Neuronal stem cell (in vitro differentiated cells): ENCODE data around the gene PTGER3.

Source experiments
- DNase-seq: peaks from one replicate; pipeline ENCODE4 v3.0.0-alpha.2; 2013; ENCODE audit warnings: low spot score
- H2AFZ ChIP-seq: one replicate; pipeline ENCODE4 v1.6.1; 2013; ENCODE audit warnings: mild to moderate bottlenecking, low read length, inconsistent platforms
- H2AK5ac ChIP-seq: 2 replicates; pipeline ENCODE4 v1.6.1; 2013; ENCODE audit warnings: low read depth, mild to moderate bottlenecking, inconsistent platforms, low read length, moderate library complexity, mixed read lengths
- H2BK120ac ChIP-seq: 2 replicates; pipeline ENCODE4 v1.6.1; 2013; ENCODE audit warnings: low read depth, mild to moderate bottlenecking, inconsistent platforms, low read length, moderate library complexity, mixed read lengths
- H2BK12ac ChIP-seq: one replicate; pipeline ENCODE4 v1.6.1; 2013; ENCODE audit warnings: low read length, inconsistent platforms
- H2BK15ac ChIP-seq: 2 replicates; pipeline ENCODE4 v1.6.1; 2013; ENCODE audit warnings: mild to moderate bottlenecking, low read length, inconsistent platforms, mixed read lengths
- H2BK5ac ChIP-seq: one replicate; pipeline ENCODE4 v1.6.1; 2013; ENCODE audit warnings: inconsistent platforms, mild to moderate bottlenecking, low read length, moderate library complexity
- H3K14ac ChIP-seq: one replicate; pipeline ENCODE4 v1.6.1; 2013; ENCODE audit warnings: low read length, inconsistent platforms
- H3K18ac ChIP-seq: 2 replicates; pipeline ENCODE4 v1.6.1; 2013; ENCODE audit warnings: low read length, inconsistent platforms
- H3K23ac ChIP-seq: 2 replicates; pipeline ENCODE4 v1.6.1; 2013; ENCODE audit warnings: low read depth, mild to moderate bottlenecking, mixed read lengths, low read length, inconsistent platforms; ENCODE audit not compliant: poor library complexity
- H3K27ac ChIP-seq: replicated peaks from 3 replicates; pipeline ENCODE4 v1.5.1; 2013; ENCODE audit warnings: low read length, inconsistent platforms
- H3K27me3 ChIP-seq, 3 experiments: 2 replicates each; pipeline ENCODE4 v1.6.1; 2013; ENCODE audit warnings: low read length in 3 of 3, mild to moderate bottlenecking in 2 of 3, inconsistent platforms in 1 of 3, low read depth in 1 of 3, mixed read lengths in 1 of 3, moderate library complexity in 1 of 3; ENCODE audit not compliant: control insufficient read depth in 3 of 3, insufficient read depth in 3 of 3
- H3K36me3 ChIP-seq, 2 donors: replicated peaks in 1 of 2; 2 replicates each; pipeline ENCODE4 v1.6.1; 2013; ENCODE audit warnings: low read length in 2 of 2; ENCODE audit not compliant: control insufficient read depth in 2 of 2, insufficient read depth in 2 of 2
- H3K4ac ChIP-seq: 2 replicates; pipeline ENCODE4 v1.6.1; 2013; ENCODE audit warnings: inconsistent platforms, mild to moderate bottlenecking, low read length, moderate library complexity
- H3K4me1 ChIP-seq, 2 donors: 1 replicate in 1 of 2; 2 replicates in 1 of 2; pipeline ENCODE4 v1.6.1; 2013; ENCODE audit warnings: low read length in 2 of 2, low read depth in 1 of 2; ENCODE audit not compliant: control insufficient read depth in 2 of 2, insufficient read depth in 1 of 2
- H3K4me2 ChIP-seq: one replicate; pipeline ENCODE4 v1.6.1; 2013; ENCODE audit warnings: mild to moderate bottlenecking, low read length, inconsistent platforms; ENCODE audit not compliant: insufficient read depth, poor library complexity, severe bottlenecking
- H3K4me3 ChIP-seq, 2 donors: 2 replicates each; pipeline ENCODE4 v1.5.1; 2013; ENCODE audit warnings: low read length in 2 of 2, mild to moderate bottlenecking in 2 of 2, inconsistent platforms in 1 of 2, moderate library complexity in 1 of 2
- H3K79me1 ChIP-seq: one replicate; pipeline ENCODE4 v1.6.1; 2013; ENCODE audit warnings: low read depth, mild to moderate bottlenecking, inconsistent platforms, low read length, moderate library complexity
- H3K9ac ChIP-seq: one replicate; pipeline ENCODE4 v1.6.1; 2013; ENCODE audit warnings: mild to moderate bottlenecking, low read depth, low read length, inconsistent platforms; ENCODE audit not compliant: poor library complexity
- H3K9me3 ChIP-seq, 2 donors: replicated peaks in 1 of 2; 2 replicates each; pipeline versions ENCODE3 to v1.6.1; 2013; ENCODE audit warnings: low read length in 2 of 2, mild to moderate bottlenecking in 2 of 2, inconsistent platforms in 1 of 2, low read depth in 1 of 2, mixed read lengths in 1 of 2, moderate library complexity in 1 of 2; ENCODE audit not compliant: control insufficient read depth in 2 of 2, insufficient read depth in 1 of 2
- H4K8ac ChIP-seq: one replicate; pipeline ENCODE4 v1.6.1; 2013; ENCODE audit warnings: low read depth, mild to moderate bottlenecking, inconsistent platforms, low read length, moderate library complexity
- H4K91ac ChIP-seq: one replicate; pipeline ENCODE4 v1.6.1; 2013; ENCODE audit warnings: low read length, low read depth, mild to moderate bottlenecking, inconsistent platforms; ENCODE audit not compliant: poor library complexity
- WGBS, 2 donors: extraction: QIAGEN DNeasy Blood & Tissue Kit; methylation state at CpG; one replicate each; pipeline ENCODE4 v1.1.7; 2013; ENCODE audit warnings: missing lambda C conversion rate in 2 of 2, mixed read lengths in 1 of 2; ENCODE audit not compliant: insufficient read length in 2 of 2, insufficient replicate concordance in 1 of 2; ENCODE audit errors: extremely low coverage in 2 of 2; 5-methylcytosine and 5-hydroxymethylcytosine counted together

PTGER3 gene

DNA sequence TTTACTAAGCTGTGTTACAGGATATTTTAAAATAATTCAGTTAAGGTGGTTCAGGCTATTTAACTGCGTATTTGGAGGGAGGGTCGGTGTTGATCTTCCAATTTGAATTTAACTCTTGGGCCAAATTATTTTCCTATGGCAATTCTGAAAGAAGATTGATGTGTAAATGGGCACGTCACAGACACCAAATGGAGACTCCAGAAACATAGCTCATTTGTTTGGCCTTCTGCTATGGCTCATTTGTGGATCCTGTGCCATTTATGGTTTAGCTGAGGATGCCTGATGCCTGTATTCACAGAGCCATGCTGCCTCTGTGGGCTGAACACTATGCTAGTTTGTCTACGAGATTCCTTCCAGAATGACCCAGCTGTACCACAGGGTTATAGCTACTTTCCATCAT is 70.6 kb downstream of the PTGER3 start:
- Histone ChIP-seq H4K8ac (no peak overlapping the region), H3K27me3 (no peaks in the 10 kb centered on the region), H3K9me3 (no peaks in the 10 kb centered on the region), H3K36me3 (no peaks in the 10 kb centered on the region), H2BK120ac (no peak overlapping the region), H2AFZ (no peak overlapping the region), H3K4ac (no peak overlapping the region), H3K4me3 (no peak overlapping the region), H3K14ac (no peak overlapping the region), H2BK12ac (no peak overlapping the region), H3K4me2 (no peak overlapping the region), H3K9ac (no peak overlapping the region), H3K4me1 (no peaks in the 10 kb centered on the region), H2BK15ac (no peak overlapping the region), H3K23ac (no peak overlapping the region), H4K91ac (no peak overlapping the region), H3K79me1 (no peaks in the 10 kb centered on the region), H3K18ac (no peak overlapping the region), H3K27ac (no peak overlapping the region), H2AK5ac (no peak overlapping the region), H2BK5ac (no peak overlapping the region)
- no CpG with 5 or more reads among the region's 4 CpGs for WGBS, 2 donors
- no peak for DNase-seq

DNA sequence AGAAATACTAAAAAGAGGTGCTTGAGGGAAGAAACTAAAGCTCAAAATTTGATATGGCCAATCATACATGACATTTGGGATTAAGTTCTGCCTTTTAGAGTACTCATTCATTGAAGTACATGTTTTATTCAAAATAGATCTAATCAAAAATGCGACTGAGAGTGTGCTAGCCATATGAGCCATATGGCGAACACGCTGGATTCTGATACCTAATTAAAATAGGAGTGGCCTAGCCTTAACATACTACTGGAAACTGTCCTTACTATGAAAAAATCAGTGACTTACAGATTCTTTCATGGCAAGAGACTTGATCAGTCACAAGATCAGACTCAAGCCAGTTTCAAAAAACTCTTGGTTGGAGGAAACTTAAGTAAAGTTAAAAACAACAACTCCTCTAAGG is 73.9 kb downstream of the PTGER3 start:
- Histone ChIP-seq H3K79me1 (no peaks in the 10 kb centered on the region), H2BK5ac (no peak overlapping the region), H3K36me3 (no peaks in the 10 kb centered on the region), H4K91ac (no peak overlapping the region), H2BK12ac (no peak overlapping the region), H2AFZ (no peak overlapping the region), H2AK5ac (no peak overlapping the region), H2BK120ac (no peak overlapping the region), H3K27me3 (no peaks in the 10 kb centered on the region), H3K9ac (no peak overlapping the region), H3K4me1 (no peaks in the 10 kb centered on the region), H3K27ac (no peak overlapping the region), H3K4me3 (no peak overlapping the region), H3K14ac (no peak overlapping the region), H4K8ac (no peak overlapping the region), H3K23ac (no peak overlapping the region), H3K4me2 (no peak overlapping the region), H3K9me3 (no peaks in the 10 kb centered on the region), H2BK15ac (no peak overlapping the region), H3K4ac (no peak overlapping the region), H3K18ac (no peak overlapping the region)
- no peak for DNase-seq
- no CpG with 5 or more reads among the region's 3 CpGs for WGBS, 2 donors

- WGBS, 2 donors = no CpG with 5 or more reads among the region's 4 CpGs
- no peaks in the 10 kb centered on the region for H3K9me3 ChIP-seq
- no peak overlapping the region for H2AFZ ChIP-seq
- H3K79me1 ChIP-seq = no peaks in the 10 kb centered on the region
- no peak overlapping the region for H2BK15ac ChIP-seq
- no peak overlapping the region for H2BK120ac ChIP-seq
- H4K8ac ChIP-seq = no peak overlapping the region
- no peak overlapping the region for H2BK12ac ChIP-seq
- no peak overlapping the region for H3K14ac ChIP-seq
- no peak overlapping the region for H3K27ac ChIP-seq
- H2AK5ac ChIP-seq = no peak overlapping the region
- no peak overlapping the region for H3K18ac ChIP-seq
- no peak overlapping the region for H3K9ac ChIP-seq
- H3K27me3 ChIP-seq = no peaks in the 10 kb centered on the region
- no peaks in the 10 kb centered on the region for H3K4me1 ChIP-seq
- H3K4ac ChIP-seq = no peak overlapping the region
- H3K36me3 ChIP-seq = no peaks in the 10 kb centered on the region
- DNase-seq = no peak
- H4K91ac ChIP-seq = no peak overlapping the region
- H3K4me3 ChIP-seq = no peak overlapping the region
- H3K4me2 ChIP-seq = no peak overlapping the region
- H3K23ac ChIP-seq = no peak overlapping the region
- no peak overlapping the region for H2BK5ac ChIP-seq
Observed at GRCh38 chr1:70970407-70970806, 77.2 kb downstream of the PTGER3 start.

- Histone ChIP-seq H3K4me1 (no peaks in the 10 kb centered on the region), H2AK5ac (no peak overlapping the region), H3K4me3 (no peak overlapping the region), H2BK120ac (no peak overlapping the region), H3K14ac (no peak overlapping the region), H3K27me3 (no peaks in the 10 kb centered on the region), H3K79me1 (no peaks in the 10 kb centered on the region), H2BK12ac (no peak overlapping the region), H3K27ac (no peak overlapping the region), H2BK15ac (no peak overlapping the region), H3K18ac (no peak overlapping the region), H3K9ac (no peak overlapping the region), H2BK5ac (no peak overlapping the region), H3K9me3 (no peaks in the 10 kb centered on the region), H4K8ac (no peak overlapping the region), H3K4me2 (no peak overlapping the region), H3K23ac (no peak overlapping the region), H3K36me3 (no peaks in the 10 kb centered on the region), H3K4ac (no peak overlapping the region), H4K91ac (no peak overlapping the region), H2AFZ (no peak overlapping the region)
- WGBS, 2 donors = no CpG with 5 or more reads among the region's 2 CpGs
- no peak for DNase-seq
Observed at GRCh38 chr1:70966018-70966638, 81.5 kb downstream of the PTGER3 start.
